Caki2 (cell line): ENCODE results near the gene NEUROD2. TPM values are rescaled to one million over a fixed set of nuclear protein-coding genes. Genes with fewer than 3 reads are reported as not detected.
A peak's percentile ranks its signal among the peaks of the same experiment; 100 is the strongest.

Source experiments
- DNase-seq: peaks from one replicate; pipeline ENCODE4 v3.0.0-alpha.2; 2015; ENCODE audit warnings: low read depth
- in situ Hi-C: cut with HindIII; loops from 2 replicates; pipeline ENCODE4 v1.10.0; 2016; ENCODE audit warnings: low sequenced_read_pairs, low pct_unique_long_range_greater_than_20kb, mixed read lengths
- total RNA-seq: library from RNA; depleted of rRNA; stranded (reverse); fragments of >200 nt; shearing (Covaris generic); gene quantifications from 2 replicates; pipeline ENCODE4 v1.2.3, GENCODE V29; 2014; ENCODE audit warnings: low replicate concordance; rRNA removed

Gene NEUROD2
- total RNA-seq = not detected in 2 replicates

DNA sequence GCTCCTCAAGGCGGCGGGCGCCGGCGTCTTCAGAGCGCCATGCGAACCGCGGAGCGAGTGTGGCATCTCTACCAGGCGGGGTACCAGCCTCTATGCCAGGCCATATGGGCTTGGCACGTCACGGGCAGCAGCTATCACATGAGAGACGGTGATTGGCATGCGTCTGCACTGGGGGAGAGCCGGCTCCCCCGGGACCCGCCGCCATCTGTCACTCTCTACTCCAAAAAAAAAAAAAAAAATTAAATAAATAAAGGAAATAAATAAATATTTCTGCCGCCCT lies at the start of gene NEUROD2:
NEUROD2 (minus strand) TSS at position 70 of the 280 bp plus-strand sequence. CDS start 1,321 bp downstream, outside the sequence.
- in situ Hi-C loops = no loop called here
- DNase-seq = no peak

DNA sequence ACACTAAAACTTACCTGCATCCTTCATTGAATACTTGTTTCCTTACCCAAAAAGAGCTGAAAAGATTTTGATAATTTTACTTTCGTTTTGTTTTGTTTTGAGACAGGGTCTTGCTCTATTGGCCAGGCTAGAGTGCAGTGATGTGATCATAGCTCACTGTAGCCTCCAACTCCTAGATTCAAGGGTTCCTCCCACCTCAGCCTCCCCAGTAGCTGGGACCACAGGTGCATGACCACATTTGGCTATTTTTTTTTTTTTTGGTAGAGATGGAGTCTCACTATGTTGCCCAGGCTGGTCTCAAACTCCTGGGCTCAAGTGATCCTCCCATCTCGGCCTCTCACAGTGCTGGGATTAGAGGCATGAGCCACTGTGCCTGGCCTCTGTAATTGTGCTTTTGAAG lies 47.4 kb upstream of the NEUROD2 start:
- no peak for DNase-seq
- in situ Hi-C loops = no loop called here

DNA sequence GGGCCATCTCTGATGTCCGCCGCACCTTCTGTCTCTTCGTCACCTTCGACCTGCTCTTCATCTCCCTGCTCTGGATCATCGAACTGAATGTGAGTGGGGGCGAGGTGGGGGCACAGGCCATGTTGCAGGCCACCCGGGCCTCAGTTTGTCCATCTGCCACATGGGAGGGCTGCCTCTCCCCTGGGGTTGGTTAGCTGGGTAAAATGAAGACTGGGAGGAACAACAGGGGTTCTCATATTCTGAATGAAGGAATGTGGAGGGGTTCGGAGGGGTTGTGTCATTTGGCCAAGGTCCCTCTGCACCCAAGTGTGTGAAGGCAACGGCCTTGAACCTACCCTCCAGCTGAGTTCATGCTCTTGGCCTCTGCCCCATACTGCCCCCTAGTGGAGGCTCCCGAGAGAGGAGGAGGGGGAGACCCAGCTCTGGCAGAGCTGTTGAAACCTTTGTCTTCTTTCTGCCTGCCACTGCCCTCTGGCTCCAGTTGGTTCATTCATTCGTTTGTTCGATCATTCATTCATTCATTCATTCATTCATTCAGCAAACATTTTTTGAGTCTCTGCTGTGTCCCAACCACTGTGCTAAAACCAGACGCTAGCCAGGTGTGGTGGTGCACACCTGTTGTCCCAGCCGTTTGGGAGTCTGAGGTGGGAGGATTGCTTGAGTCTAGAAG lies 46.1 kb upstream of the NEUROD2 start:
- DNase-seq = no peak

DNA sequence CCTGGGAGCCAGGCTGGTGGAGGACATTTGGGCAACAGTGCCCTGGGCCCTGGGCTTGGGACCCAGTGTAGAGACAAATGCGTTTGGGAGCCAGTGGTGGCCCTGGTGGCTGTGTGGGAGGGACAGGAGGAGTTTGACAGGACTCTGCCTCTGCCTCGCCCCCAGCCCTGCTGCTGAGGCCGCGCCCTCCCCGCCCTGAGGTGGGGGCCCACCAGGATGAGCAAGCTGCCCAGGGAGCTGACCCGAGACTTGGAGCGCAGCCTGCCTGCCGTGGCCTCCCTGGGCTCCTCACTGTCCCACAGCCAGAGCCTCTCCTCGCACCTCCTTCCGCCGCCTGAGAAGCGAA lies 45.6 kb upstream of the NEUROD2 start:
- no peak for DNase-seq

More for the DNA sequence above, 46.1 kb upstream of the NEUROD2 start:
- in situ Hi-C loops = no loop called here

DNA sequence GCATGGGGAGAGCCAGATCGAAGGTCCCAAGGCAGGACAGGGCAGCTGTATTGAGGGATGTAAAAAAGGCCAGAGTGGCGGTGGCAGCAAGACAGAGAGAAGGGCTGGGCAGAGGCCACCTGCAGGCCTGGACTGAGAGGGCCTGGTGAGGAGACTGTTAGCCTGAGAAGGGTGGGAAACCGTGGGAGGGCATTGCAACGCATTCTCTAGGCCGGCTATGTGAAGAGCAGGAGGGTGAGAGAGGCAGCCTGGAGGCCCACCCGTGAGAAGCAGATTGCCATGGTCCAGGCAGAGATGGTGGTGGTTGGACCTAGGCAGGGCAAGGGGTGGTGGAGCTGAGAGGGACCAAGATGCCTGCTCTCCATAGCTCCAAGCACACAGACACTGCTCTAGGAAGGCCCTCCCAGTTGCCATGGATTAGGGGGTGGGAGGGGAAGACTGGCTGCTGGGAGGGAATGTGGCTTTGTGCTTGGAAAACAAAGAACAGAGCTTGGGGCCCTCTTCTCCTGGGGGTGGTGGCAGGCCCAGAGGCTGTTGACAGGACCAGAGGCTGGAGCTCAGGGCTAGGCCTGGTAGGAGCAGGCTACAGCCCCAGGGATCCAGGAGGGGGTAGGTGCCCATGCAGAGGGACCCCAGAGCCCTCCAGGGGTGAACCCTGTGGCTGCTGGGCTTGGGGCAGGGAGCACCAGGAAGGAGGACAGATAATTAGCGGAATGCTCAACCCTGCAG lies 45.0 kb upstream of the NEUROD2 start:
- in situ Hi-C loops = no loop called here
- no peak for DNase-seq

More for the DNA sequence above, 45.6 kb upstream of the NEUROD2 start:
- in situ Hi-C loops = no loop called here

DNA sequence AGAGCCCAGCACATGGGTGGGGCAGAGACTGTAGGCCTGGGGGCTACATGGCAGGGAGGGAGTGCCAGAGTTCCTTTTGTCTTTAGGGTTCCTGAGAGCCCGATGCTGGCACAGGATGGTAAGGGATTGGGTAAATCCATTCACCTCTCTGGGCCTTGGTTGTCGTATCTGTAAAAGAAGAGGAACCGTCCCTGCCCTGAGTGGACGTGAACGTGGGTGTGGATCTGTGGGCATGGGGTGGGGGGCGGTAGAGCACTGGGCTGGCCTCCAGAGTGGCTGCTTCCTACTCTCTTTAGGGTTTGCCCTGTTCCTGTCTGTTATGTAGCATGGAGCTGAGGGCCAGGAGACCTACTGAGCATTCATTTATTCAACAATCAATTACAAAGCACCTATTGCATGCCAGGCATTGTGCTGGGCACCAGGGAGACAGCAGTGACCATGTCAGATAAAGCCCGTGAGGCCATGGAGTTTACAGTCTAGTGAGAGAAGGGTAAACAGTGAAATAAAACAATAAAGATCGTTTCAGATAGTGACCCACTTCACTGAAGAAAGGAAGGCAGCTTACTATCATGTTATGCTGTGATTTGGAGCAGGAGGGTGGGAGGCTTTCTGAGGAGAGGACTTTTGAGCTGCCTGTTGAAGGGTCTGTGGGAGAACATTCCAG lies 44.3 kb upstream of the NEUROD2 start:
- no peak for DNase-seq
- in situ Hi-C loops = no loop called here

DNA sequence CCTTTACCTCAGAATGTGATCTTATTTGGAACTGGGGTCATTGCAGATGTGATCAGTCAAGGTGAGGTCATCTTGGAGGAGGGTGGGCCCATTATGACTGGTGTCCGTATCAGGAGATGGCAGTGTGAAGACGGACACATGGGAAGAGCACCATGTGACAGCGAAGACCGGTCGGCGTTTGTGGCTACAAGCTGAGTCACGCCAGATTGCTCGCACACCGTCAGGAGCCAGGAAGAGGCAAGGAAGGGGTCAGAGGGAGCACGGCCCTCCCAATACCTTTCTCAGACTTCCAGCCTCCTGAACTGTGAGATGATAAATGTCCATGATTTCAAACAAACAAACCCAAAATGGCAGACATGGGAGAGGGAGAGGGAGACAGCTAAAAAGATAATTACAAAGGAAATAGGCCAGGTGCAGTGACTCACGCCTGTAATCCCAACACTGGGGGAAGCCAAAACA lies 42.4 kb upstream of the NEUROD2 start:
- peak; percentile 87 for DNase-seq
- in situ Hi-C loops = no loop called here

DNA sequence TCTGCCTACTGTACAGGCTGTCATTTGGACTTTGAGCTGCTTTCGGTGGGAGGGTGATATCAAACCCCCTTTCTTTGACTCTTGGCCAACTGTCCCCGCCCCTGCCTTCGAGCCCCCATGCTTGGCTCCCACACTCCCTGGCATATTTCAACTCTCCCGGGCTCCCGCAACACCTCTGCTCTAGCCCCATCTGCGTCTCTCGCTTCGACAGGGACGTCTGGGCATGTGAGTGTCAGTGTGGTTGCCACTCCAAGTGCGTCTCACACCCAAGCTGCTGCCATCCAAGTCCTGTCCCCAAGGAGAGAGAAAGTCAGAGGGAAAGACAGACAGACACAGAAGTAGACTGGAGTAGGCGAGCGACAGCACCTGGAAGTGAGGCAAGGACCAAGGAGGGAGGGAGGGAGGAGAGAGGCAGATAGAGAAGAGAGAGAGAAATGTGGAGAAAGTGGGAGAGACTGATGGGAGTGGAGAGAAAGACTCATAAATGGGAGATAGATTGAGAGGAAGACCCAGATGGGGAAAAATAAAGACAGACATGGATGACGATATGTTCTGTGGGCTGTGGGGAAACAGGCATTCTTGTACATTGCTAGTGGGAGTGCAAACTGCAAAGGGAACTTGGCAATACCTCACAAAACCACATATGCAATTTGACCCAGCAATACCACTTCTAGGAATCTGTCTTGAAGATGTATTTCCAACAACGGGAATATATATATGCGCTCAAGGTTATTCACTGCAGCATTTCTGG lies 41.1 kb upstream of the NEUROD2 start:
- DNase-seq = no peak
- in situ Hi-C loops = no loop called here

DNA sequence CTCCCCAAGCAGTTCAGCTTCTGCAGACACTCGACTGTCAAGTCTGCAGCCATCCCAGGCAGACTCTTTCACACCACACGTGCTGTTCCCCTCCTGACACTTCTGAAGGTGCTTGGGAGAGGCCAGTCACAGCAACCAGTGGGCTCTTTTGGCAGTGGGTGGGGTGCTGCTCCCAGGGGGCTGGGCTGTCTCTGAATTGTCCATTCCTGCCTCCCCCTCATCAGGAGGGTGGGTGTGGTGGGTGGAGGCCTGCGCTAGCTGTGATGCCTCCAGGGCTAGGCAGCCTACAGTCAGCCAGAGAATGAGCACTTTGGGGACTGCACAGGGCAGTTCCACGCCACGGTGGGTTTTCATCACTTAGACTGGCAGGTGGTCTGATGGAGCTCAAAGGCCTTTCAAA lies 39.5 kb upstream of the NEUROD2 start:
- in situ Hi-C loops = no loop called here
- DNase-seq = no peak

DNA sequence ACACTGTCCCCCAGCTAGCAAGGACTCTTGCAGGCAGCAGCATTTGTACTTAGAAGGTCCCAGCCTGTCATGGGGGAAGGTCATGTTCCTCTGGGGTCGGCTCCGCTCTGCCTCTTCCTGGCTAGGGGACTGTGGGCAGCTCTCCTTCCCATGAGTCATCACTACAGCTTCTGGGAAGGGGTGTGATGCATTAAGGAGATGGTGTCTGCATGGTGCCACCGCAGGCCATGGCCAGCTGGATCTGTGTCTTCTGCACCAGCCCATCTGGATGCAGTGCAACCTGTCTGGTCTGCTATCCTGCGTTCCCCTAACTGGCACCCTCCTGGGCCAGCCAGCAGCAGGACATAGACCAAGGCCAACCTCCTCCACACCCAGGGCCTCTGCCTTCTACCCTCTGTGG lies 35.6 kb upstream of the NEUROD2 start:
- peak; percentile 34 for DNase-seq
- in situ Hi-C loops = no loop called here

DNA sequence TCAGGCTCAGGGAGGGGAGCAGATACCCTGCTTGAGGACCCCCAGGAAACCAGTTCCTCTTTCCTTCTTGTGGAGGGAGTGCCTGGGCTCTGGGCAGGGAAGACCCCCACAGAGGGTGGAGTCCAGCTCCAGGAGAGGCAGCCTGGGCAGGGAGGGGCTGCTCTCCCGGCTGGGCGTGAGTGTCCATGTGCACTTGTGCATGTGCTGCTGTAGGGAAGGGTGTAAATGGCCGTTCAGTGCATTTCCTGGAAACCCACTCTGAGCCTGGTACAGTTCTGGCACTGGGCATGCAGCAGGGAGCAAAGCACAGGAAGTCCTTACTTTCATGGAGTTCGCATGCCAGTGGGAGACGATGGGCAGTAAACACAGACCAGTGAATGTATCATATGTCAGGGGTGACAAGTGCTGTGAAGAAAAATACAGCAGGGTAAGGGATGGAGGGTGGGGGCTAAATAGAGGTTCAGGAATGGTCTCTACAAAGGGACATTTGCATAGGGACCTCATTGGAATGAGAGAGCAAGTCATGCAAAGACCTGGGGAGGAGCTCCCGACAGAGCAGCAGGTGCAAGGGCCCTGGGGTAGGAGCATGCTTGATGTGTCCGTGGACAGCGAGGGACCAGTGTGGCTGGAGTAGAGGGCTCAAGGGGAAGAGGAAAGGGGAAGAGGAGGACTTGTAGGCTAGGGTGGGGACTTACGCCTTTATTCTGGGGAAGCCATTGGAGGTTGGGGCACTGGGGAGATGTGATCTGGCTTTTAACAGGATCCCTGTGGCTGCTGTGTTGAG lies 34.8 kb upstream of the NEUROD2 start:
- no peak for DNase-seq
- in situ Hi-C loops = no loop called here

DNA sequence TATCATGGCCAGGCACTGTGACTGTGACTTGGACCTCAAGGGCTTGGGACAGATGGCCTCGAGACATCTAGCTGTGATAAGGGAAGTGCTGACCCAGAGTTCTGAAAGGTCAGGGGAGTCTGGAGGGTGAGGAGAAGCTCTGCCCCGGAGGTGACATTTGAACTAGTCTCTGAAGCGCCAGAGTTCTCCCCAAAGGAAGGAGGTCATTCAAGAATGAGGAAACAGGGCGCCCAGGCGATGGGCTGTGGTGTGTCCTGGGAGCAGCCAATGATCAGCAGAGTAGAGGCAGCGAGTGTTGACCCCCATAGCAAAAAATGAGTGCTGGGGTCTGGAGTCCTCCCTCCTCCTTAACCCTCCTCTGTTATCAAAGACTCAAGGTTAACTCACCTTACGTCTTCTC lies 34.2 kb upstream of the NEUROD2 start:
- in situ Hi-C loops = no loop called here
- no peak for DNase-seq

DNA sequence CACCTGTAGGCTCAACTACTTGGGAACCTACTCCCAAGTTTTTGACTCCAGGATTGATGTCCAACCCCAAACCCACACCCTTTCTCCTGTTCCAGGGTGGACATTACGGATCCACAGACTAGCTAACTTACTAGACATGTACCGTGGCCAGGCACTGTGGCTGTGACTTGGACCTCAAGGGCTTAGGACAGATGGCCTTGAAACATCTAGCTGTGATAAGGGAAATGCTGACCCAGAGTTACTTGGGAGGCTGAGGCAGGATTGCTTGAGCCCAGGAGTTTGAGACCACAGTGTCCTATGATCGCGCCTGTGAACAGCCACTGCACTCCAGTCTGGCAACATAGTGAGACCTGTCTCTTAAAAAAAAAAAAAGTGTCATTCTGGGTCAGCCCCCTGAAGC lies 33.4 kb upstream of the NEUROD2 start:
- DNase-seq = no peak
- in situ Hi-C loops = no loop called here

DNA sequence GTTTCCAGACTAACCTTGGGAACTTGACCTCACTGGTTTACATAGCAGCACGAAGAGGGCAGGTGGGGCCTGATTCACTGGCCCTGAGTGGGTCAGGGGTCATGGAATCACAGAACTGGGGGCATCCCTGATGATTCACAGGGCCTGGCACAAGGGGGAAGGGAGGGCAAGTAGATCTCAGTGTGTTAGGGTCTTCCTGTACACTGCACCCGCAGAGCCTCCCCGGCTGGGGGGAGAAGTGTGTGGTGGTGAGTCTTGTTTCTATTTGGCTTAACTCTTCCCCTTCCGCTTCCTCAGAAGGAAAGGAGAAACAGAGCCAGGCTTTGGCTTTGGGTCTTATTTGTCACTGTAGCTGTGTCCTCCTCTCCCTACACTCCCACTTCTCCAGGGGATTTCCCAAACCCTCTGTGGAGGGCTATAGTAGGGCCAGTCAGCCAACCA lies 32.9 kb upstream of the NEUROD2 start:
- peak; percentile 60 for DNase-seq
- in situ Hi-C loops = no loop called here

DNA sequence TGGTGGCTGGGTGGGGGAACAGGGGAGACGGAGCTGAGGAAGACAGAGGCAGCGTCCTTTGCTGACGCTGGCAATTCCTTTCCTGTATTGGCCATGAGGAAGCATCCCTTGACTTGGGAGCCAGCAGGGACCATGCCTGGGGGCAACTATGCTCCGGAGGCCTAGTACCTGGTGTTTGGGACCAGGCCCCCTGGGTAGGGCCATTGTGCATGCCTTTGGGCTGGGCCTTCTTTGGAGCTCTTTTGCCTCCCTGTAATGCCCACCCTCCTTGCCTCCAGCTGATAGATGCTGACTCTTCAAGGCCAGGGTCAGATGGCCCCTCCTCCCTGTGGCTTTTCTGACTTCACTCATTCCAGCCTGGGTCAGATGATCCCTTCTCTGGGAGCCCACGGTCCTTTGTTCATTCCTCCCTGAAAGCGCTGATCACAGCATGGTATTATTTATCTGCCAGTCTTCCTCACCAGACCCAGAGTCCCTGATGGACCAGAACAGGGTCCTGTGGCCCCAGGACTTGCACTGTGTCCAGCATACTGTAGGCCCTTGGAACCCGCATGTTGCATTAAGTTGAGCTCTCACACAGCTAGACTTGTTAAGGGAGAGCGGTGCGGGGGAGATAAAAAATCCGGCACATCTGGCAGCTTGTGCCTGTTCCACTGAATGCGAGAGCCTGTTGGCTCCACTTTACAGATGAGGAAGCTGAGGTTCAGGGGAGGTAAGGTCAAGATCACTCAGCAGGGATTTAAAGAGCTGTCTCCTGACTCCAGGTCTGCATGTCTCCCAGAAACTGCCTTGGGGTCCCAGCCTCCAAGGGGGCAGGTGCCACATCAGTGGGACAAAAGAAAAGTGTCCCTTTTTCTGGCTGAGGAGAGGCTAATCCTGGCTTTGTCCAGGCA lies 32.1 kb upstream of the NEUROD2 start:
- peak; percentile 47 for DNase-seq
- in situ Hi-C loops = no loop called here

DNA sequence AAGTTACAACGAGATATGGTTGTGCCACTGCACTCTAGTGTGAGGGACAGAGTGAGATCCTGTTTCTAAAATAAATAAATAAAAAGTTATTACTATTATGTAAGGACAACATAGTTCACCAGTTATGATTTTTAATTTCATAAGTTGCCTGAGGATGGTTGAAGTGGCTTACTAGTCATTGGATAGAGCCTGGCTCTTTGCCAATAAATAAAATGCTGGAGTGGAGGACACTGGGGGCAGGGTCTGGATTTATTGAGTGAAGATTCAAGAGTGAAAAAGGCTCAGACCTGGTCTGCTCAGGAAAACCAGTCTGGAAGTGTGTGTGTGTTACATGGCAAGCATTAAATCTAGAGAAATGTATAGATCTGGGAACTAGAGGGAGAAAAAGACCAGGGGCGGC lies 31.3 kb upstream of the NEUROD2 start:
- DNase-seq = no peak
- in situ Hi-C loops = no loop called here

DNA sequence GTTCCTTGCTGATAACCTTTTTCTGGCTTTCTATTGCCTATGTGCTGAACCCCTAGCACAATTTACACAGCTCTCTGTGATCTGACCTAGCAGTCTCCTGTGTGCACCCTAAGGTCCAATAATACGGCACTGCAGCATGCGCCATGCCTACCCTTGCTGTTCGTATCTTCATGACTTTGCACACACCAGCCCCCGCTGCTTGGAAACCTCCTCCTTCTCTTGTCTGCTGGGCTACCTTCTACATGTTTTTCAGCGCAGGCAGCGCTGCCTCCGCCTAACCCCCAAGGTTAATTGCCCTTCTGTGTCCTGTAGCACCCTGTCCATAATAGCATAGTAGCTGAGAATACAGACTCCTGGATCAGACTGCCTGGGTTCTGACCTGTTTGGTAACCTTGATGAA lies 30.6 kb upstream of the NEUROD2 start:
- DNase-seq = no peak
- in situ Hi-C loops = no loop called here
